ENCODE data around the gene NUDT14.

Gene NUDT14

GRCh38 chr14:105155681-105156413 is 25.3 kb downstream of the NUDT14 start:
- DNase-seq = no peak

GRCh38 chr14:105155071-105155651 is 26.0 kb downstream of the NUDT14 start:
- no peak for DNase-seq

DNA sequence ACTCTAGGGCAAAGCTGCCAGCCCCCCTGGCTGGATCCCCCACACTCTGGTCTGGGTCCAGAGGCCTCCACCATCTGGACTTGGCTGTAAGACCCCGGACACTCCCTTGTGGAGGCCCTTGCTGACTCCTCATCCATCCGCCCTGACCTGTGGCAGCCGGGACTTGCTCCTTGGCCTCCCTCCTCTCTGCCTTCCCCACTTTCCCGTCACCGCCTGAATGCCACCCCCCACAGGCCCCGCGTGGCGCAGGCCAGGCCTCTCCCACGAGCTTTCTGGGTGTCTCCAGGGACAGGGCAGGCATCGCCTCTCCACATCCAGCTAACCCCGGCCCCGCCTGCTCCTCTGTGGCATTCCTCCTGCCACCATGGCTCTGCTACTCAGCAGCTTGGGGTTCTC is 26.6 kb downstream of the NUDT14 start:
- DNase-seq = no peak

DNA sequence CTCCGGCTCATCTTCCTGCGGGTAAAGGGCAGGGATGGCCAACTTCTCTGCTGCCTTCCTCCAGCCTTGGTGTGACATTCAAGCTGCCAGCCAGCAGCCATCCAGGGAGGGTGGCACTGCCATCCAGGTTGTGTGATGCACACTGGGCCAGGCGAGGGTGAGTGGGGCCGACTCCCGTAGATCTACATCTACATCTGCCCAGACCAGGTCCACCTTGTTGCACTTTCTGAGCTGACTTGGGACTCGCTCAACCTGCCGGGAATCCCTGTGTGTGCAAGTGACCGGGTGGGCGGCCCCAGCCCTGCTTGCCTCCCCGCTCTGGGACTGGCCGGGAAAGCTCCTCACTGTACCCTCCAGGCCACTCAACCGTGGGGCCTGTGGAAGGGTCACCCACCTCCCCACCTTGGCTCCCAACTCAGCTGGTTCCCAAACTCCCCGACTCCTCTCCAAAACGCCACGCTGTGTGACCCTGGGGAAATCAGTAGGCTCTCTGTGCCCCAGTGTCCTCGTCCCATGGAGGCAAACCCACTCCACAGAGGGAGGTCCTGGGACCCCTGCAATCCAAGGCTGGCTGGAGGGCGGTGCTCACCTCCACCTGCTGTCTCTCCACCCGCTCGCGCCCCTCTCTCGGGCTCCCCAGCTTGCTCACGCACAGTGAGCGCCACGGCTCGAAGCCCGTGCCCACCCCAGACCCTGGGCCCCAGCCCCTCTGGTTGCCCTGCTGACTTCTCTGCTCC is 27.2 kb downstream of the NUDT14 start:
- DNase-seq = no peak

- no peak for DNase-seq
These were observed 27.8 kb downstream of the NUDT14 start for GRCh38 chr14:105153331-105153731.

- no peak for DNase-seq
These were observed 28.3 kb downstream of the NUDT14 start for GRCh38 chr14:105152794-105153241.

GRCh38 chr14:105151838-105152793 is 29.0 kb downstream of the NUDT14 start:
- no peak for DNase-seq

GRCh38 chr14:105151084-105151837 is 29.9 kb downstream of the NUDT14 start:
- DNase-seq = no peak

DNA sequence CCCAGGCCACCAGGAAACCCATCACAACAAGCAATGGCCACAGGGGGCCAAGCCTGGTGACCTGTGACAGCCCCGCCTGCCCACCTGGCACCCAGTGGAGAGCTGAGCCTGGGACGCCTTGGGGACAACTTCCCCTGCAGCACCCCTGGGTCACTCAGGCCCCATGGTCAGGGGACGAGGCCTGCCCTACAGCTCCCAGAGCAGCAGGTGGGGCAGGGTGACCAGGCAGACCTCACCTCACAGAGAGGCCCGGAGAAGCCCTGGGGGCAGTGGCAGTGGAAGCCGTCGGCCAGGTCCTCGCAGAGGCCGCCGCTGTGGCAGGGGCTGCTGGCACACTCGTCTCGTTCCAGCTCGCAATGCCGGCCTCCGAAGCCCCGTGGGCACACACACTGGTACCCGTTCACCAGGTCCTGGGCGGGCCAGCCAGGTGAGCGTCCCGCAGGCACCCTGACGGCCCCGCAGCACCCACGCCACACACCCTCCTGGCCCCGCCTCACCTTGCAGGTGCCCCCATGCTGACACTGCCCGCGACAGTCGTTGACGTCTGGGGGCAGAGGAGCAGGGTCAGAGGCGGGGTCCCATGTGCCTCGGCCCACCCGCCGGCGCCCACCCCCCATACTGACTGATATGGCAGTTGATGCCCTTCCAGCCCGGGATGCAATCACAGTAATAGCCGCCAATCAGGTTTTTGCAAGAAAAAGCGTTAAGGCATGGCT is 30.6 kb downstream of the NUDT14 start:
- DNase-seq = no peak

DNA sequence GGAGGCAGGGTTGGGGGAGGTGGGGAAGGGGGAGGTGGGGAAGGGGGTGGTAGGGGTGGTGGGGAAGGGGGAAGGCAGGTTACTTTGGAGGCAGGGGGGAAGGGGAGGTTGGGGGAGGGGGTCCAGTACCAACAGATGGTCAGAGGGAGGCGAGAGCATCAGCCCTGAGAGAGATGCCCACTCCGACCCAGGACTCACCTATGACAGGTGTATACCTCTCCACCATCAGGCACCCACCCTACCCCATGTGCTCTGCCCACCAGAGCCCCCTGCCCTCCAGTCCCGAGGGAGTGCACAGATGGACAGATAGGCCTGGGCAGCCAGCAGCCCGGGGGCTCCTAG is 31.1 kb downstream of the NUDT14 start:
- no peak for DNase-seq

GRCh38 chr14:105149146-105149781 is 31.8 kb downstream of the NUDT14 start:
- DNase-seq = no peak

- DNase-seq = no peak
These were observed 32.4 kb downstream of the NUDT14 start for GRCh38 chr14:105148604-105149145.

DNA sequence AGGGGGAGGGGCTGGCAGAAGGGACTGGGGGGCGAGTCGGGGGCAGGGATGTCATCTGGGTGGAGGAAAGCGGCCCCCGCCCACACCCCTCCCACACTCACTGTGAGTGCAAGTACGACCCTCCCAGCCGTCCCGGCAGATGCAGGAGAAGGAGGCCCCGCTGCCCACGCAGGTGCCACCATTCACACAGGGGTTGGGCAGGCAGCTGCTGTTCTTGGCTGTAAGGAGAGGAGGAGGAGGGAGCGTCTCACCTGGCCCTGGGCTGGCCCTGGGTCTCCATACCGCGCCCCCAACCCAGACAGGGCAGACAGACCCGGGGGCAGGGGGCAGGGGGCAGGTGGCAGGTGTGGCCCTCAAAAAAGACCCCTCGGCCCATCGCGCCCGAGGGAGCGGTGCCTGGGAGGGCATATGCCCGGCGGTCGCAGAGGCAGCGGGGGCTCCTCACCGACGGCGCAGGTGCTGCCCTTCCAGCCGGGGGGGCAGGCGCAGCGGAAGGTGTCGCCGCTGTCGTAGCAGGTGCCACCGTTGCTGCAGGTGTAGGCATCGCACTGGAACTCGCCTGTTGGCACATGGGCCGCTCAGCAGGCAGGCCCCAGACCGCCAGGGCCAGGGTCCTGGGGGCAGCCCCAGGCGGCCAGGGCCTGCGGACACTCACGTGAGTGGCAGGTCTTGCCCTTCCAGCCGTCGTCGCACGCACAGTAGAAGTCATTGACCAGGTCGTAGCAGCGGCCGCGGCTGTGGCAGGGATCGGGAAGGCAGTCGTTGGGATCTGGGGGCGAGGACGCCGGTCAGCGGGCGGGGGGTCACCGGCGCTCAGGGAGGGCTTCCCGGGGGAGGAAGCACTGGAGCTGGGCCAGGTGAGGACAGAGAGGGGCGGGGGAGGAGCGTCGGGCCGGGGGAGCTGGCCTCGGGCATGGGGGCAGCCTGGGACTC is 33.2 kb downstream of the NUDT14 start:
- DNase-seq = no peak

DNA sequence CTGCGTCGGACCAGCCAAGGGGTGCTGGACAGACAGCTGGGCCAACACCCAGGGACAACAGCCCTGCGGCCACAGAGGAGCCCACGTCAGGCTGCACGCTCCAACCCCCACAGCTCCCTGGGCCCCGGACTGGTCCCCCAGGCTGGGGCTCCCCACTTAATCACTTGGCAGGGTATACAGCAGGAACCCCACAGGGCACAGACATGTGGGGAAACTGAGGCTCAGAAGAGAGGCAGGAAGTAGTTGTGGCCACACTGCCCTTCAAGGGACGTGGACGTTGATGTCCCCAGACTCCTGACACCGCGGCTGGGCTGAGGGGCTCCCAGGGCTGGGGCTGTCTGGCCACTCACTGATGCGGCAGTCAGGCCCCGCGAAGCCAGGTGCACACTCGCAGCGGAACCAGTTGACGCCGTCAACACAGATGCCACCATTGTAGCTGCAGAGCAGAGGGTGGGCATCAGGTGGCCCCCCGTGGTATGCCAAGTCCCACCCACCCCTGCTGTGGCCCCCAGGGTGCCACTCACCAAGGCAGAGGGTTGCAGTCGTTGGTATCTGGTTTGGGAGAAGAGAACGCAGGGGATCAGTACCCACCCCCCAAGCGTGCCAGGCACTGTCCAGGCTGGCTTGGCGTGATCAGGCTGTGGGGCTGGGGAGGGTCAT is 34.0 kb downstream of the NUDT14 start:
- DNase-seq = no peak

- DNase-seq = no peak
These were observed 34.7 kb downstream of the NUDT14 start for GRCh38 chr14:105146181-105146975.

- no peak for DNase-seq
These were observed 35.5 kb downstream of the NUDT14 start for GRCh38 chr14:105145381-105146180.

Measured in NCI-H187 (cell line).